GM19468 (cell line): ENCODE results near the gene ZYX.
"Not testable (repeated sequence)": the region's sequence is repeated elsewhere in the genome, so short reads cannot be mapped to it uniquely, and the experiment has no call there.

Source experiments
- ATAC-seq: cut with Tn5 transposase; IDR thresholded peaks from one replicate; pipeline ENCODE4 v1.9.1; 2021; ENCODE audit warnings: mild to moderate bottlenecking, moderate library complexity, moderate number of reproducible peaks; ENCODE audit not compliant: unreplicated experiment; ENCODE audit errors: extremely low read depth

Gene ZYX

DNA sequence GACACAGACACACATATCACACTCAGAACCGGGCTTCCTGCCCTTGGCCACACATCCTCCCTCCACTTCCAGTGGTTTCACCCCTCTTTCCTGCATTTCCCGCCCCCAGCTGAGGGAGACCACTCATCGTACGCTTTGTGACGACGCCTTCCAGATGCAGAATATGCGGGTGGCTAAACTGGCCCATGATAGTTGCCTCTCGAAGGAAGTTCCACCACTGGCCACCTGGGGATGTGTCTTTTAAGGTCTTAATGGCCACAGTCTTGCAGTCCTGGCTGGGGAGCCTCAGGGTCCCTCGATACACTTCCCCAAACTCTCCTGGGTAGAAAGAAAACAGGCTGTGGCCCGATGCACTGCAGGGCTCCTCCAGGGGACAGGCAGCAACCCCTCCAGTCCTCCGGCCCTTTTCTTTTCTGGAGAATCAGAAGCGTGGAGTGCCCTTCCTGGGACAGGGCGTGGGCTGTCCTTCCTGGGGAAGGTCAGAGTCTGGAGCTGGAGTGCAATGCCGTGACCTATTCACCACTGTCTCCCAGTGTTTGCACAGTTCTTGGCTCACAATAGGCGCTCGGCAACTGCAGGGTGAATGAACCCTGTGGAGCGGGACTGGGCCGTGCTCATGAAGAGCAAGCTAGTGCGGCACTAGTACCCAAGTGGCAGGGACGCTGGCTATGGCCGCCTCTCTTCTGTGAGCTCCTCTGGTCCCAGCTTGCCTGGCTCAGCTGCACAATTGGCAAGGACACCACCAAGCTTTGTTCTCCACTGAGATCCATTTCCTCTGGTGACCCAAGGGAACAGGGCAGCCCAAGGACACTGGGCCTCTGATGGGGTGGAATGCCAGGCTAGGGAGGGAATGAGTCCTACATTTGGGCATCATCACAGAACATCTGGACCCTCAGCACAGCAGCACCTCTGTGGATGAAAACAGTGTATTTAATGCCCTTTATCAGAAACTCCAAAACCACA is 14.3 kb downstream of the ZYX start:
- ATAC-seq, result no peak

DNA sequence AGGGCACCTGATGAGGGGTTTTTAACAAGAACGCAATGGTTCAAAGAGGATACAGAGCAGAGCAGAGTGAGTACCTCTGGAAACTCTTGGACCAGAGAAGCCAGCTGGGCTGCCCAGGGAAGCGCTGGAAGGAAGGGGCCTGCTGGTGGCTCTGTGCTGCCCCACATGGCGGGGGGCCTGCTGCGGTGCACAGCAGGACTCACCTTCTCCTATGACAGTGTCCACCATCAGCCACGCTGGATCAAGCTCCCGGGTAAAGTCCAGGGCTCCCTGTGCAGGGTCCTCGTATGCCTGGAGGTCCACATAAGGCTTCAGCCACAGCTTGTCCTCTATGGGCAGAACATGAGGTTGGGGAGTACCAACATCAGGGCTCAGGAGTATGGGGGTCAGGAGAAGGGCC is 15.0 kb downstream of the ZYX start:
- no peak for ATAC-seq

DNA sequence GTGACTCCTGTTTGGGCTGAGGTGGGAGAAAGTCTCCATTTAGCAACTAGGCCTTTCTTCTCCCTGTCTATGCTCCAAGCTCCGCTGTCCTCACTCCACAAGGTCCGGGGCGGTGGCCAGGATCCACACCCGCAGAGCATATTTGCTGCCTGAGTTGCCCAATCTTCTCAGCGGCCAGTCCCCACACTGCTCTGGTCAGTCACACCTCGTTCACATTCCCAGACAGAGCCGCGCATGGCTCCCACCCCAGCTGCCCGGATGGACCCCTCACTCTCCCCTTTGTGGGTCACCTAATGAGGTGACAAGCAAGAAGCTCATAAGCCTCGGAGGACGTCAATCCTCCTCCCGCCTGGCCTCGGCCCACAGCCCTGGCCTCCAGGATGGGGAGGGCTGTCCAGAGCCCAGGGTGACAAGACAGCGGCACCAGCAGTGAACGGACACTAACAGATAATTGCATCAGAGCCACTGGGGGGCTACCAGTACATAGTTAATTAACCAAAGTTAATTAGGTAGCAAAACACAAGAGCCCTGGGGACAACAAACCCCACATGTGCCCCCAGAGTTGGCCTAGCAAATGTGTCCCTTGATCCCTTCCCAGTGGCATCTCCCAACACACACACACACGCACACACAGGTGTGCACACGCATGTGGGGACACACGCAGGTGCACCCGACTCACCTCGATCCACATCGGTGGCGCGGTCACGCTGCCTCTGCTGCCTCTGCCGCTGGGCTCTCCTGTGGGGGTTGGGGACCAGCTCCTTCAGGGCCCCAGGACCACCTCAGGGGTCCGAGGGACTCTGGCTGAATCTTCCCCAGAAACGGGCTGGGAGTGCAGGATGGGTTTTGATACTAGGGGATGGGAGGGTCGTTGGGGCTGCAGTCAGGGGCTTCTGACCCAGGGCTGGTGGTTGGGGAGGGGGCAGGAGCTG is 15.7 kb downstream of the ZYX start:
- no peak for ATAC-seq

DNA sequence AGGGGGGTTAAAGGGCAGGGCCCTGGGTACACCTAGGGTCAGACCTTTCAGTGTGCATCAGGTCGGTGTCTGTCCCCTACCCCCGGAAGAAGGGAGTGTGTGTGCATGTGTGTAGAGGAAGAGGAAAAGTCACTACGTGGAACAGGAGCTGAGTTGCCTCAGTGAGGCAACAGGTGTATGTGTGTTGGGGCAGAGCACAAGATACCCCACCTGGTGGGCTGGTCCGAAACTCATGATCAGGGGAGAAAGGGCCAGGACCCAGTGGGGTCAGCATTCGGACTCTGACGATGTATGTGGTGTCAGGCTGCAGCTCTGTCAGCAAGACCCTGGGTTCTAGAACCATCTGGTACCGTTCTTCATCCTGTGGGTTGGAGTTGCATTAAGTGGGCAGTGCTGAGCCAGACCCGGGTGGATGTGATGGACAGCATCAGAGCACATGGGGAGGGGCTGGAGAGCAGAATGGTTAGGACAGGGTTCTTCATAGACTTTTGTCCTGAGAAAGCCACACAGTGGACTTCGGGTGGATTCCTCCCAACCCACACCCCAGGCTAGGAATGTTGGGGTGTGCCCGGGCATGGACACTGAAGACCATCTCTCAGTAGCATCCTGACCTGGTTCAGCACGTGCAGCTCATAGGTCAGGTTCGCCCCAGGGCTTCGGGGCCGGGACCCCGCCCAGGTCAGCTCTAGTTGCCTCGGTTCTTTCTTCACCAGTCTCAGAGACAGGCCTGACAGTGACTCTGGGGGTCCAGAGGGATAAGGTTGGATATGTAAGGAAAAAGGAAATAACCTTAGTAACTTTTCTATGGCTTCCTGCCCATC is 16.8 kb downstream of the ZYX start:
- ATAC-seq, result no peak

DNA sequence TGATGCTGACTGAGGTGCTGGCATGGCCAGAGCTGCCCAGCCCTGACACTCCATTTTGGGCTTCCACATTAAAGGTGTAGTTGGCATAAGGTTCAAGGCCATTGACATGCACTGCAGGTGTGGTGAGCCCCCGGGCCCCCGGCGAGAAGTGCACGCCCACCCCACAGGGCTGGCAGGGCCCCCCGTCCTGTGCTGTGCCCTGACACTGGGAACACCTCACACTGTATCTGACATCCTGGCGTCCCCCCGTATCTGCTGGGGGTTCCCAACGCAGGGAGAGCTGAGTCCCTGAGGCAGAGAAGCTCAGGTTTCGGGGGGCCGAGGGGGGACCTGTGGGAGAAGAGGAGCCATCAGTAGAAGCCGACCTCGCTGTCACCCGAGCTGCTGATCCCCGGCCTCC is 17.5 kb downstream of the ZYX start:
- ATAC-seq, result no peak

DNA sequence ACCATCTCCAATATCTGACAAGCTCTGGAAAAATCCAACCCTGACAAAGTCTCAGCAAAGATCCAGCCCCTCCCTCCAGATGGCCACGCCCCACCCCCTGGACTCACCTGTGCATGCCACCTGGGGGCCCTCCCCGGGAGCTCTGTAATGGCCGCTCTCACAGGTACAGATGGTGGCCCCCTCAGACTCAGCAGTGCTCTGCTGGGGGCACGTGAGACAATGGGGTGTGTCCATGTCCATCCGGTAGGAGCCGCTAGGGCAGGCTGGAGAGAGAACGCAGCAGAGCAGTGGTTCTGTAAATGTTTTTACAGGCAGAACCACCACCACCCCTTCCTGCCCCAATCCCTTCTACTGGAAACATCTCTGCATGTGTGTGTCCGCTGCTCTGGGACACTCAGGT is 18.0 kb downstream of the ZYX start:
- no peak for ATAC-seq

DNA sequence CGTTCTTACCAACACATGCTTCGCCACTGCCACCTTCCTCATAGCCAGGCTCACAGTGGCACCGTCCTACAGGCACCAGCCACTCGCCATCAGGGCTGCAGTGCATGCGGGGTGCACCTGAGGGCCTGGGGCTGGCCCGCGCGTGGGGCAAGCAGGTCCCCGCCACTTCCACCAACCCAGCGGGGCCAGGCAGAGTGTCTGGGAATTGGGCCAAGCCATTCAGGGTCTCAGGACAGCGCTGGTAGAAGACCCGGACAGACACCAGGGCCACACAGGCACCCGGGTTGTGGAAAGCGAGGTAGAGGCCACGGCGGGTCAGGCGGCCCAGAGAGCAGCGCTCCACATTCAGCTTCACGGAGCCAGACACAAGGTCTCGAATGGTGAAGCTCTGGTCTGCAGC is 18.5 kb downstream of the ZYX start:
- ATAC-seq, result no peak

DNA sequence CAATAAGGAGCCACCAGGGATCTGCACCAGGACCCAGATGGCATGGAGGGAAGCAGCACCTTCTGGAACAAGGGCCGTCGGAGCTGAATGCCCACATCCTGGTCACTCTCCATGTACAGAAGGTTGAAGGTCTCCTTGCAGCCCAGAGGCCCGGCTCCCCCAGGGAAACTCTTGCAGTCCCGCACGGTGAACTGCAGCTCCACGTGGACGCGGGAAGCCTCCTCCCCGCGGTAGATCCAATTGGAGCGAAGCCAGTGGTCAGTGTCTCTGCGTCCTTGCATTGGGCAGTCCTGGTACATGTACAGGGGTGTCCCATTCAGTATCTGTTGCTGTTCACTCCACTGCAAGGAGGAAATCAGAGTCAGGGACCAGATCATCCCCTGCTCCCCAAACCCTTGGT is 20.1 kb downstream of the ZYX start:
- ATAC-seq, result no peak

DNA sequence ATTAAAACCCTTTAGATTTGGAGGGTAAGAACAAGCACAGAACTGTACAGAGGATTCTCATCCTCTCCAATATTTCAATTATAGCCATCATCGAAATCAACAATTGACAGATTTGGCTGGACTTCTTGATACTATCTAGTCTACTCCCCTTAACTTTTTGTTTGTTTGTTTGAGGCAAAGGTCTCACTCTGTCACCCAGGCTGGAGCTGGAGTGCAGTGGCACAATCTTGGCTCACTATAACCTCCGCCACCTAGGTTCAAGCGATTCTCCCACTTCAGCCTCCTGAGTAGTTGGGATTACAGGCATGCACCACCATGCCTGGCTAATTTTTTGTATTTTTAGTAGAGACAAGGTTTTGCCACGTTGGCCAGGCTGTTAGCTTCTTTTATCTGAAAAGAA is 21.1 kb downstream of the ZYX start:
- ATAC-seq, result not testable (repeated sequence)

DNA sequence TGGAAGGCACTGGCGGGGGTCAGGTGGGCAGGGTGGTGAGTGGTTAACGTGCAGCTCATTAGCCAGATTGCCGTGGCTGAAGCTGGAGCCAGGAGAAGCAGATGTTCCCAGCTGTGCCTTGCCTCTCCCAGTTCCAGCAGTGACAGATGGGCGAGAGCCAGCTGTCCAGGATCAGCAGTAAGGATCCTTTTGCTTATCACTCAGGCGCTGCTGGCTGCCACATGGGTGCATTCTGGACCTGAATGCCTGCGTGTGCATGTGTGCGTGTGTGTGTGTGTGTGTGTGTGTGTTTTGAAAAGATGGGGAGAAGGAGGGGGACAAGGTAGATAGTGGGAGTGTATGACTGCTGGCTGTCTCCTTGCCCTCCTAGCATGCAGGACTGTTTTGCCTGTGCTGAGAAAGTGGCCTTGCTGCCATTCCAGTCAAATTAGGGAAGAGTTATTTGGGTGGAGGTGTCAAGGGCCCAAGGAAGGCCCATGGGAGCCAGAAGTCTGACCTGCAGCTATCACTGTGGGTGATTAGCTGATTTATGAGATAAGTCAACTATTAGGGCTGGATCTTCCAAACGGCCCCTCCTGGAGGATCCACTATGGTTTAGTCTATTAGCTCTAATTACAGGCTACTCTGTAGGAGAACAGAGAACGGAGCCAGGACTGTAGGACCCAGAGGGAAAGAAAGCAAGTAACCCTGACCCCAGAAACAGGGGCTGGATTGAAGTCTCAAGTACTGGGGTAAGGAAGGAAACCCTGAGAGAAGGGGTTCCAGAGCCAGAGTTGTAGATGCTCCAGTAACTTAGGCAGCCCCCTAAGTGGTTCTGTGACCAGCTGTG is 24.2 kb downstream of the ZYX start:
- ATAC-seq, result no peak

DNA sequence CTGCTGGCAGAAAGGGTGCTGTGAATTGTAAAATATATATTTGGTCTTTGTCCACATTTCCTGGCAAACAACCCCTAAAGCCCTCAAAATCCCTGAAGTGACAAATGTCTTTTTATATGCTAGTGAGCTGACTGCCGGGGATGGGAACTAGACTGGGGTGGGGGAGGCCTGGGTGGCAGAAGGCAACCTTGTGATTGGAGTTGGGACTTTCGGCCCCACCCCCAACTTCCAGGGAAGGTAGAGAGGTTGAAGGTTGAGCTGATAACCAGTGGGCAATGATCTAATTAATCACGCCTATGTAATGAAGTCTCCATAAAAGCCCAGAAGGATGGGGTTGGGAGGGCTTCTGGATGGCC is 24.8 kb downstream of the ZYX start:
- ATAC-seq, result no peak

DNA sequence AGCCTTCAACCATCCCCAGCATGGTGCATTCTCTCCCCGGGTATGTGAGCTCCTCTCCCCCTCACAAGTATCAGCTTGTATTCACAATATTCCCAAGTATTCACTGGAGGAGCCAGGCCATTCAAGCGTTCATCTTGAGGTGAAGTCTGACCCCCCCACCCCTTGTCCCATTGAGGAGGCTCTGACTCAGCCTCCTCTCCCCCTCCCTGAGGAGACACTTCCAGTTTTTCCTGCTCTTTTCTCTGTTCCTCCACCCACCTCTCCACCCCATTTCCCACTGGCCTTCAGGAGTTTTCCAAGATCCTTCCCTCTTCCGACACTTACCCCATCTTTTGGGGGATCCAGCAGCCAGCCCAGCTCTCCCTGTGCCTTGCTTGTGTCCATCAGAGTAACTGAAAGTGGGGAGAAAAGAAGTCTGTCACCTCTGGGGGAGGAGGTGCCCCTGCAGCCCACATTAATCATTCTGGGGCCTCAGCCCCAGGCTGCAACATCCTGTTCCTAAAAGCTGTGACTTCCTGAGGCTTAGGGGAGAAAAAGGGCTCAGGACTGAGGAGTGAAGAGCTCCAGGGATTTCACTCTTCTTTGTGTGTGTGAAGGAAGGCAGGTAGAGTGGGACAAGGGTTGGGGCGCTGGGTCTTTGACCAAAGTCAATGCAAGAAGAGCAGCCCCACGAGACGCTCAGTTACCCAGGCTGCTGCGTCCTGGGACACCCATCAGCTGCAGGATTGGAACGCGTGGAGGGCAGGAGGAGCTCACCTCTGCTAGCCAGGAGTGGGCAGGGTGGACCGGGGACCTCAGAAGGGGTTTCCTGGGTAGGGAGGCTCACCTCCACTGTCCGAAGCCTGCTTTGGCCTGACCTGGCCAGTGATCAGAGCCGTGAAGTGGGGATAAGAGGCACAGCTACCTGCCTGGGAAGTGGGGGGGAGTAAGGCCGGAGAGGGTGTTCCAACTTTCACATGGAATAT is 26.4 kb downstream of the ZYX start:
- no peak for ATAC-seq

DNA sequence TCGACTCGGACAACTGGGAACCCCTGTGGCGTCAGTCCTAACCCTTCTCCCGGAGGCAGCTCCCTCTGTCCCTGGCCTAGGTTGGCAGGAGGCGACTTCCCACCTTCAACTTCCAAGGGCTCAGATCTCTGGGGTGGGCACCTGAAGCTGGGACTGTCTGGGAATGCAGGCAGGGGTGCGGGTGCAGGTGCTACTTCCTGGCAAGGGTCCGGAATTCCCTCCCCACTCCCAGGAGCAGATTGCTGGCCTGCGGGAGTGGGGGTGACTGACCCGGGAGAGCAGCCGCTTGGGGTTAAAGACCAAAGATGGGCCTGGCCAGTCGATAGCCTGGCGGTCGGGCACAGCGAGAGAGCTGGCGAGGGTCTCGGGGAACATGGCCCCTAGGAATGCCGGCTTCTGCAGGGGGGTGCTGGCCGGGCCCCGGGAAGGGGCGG is 27.1 kb downstream of the ZYX start:
- ATAC-seq, result no peak

DNA sequence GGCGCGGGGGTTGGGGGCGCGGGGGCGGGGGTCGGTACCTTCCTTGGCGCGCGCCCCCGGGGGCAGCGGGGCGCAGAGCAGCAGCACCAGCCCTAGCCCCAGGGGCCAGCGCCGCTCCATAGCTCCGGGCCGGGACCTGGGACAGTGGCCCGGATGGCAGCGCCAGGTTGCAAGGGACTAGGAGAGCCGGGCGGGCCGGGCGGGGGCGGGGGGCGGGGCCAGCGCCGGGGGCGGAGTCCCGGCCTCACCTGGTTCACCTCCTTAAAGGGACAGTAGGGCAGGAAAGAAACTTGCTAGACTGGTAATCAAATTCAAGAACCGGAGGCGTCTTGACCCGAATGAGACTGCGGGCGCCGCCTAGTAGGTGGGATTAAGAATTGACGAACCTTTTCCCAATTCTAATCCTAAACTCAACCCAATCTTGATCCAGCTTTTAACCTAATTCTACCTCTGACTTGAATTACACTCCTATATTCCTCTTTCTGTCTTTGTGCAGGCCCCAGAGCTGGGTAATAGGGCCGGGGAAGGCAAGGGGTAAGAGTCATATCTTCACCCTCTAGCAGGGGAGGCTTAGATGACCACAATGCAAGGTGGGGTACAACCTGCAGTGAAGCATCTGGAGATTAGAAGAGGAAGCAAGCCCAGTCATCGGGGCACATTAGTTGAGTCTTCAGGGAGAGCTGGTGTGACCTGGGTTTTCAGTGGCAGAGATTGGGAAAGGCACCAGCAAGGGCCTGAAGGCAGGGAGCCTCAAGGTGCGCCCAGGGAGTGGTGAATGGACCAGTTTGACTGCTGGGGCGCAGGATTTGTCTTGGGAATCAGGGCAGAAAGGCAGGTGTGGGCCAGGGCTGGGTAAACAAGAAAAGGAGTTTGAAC is 27.8 kb downstream of the ZYX start, which contains the start of gene EPHA1:
EPHA1 (minus strand) TSS at position 171 of the 876 bp plus-strand sequence; CDS start at position 120, 51 bp downstream.
- no peak for ATAC-seq

DNA sequence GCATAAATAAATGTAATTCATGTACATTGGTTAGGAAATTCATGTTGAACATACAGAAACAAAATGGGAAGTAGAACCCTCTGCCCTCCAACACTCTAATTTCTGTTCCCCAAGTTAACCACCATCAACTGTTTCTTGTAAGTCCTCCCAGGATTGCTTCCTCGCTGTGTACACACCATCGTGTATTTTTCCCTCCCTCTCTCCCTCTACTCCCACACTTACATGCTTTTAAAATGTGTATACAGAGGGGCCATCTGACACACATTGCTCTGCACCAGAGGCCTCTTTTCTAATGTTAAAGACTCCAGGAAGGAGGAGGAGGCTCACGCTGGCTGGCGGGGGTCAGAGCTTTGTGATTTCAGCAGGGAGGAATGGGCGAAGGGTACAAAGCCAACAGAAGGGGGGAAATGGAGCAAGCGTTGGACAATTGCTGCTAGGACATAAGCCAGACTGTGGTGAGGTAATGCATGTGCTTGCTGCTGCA is 29.4 kb downstream of the ZYX start:
- no peak for ATAC-seq

DNA sequence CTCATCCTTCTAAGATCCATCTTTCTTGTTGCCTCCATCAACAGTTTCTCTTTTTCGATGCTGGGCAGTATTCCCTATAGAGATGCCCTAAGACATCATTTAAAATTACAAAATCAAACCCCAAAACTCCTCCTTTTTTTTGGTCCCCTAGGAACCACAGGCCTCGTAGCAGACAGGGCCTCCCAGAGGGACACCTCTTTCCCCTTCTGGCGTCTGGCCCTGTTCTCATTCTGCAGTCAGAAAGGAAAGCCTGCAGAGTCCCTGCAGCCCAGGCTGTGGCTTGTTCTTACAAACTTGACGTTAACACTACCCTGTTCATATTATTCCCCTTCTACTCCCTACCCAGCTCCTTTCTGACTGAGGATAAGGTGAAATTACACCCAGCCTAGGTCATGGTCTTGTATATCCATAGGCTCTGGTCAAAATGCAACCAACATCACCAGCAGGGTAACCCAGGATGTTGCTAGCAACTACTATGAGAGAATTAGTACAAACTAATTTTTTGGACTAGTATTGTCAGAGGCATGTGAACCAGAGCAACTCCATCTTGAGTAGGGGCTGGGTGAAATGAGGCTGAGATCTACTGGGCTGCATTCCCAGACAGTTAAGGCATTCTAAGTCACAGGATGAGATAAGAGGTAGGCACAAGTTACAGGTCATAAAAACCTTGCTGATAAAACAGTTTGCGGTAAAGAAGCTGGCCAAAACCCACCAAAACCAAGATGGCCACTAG is 31.0 kb downstream of the ZYX start:
- no peak for ATAC-seq
